ENCODE data around the gene PTPRCAP. TPM values are rescaled to one million over a fixed set of nuclear protein-coding genes. Genes with fewer than 3 reads are reported as not detected.

Gene PTPRCAP
- total and polyA plus RNA-seq, 2 donors from 2014 or later: 4.7 to 20.3 TPM

DNA sequence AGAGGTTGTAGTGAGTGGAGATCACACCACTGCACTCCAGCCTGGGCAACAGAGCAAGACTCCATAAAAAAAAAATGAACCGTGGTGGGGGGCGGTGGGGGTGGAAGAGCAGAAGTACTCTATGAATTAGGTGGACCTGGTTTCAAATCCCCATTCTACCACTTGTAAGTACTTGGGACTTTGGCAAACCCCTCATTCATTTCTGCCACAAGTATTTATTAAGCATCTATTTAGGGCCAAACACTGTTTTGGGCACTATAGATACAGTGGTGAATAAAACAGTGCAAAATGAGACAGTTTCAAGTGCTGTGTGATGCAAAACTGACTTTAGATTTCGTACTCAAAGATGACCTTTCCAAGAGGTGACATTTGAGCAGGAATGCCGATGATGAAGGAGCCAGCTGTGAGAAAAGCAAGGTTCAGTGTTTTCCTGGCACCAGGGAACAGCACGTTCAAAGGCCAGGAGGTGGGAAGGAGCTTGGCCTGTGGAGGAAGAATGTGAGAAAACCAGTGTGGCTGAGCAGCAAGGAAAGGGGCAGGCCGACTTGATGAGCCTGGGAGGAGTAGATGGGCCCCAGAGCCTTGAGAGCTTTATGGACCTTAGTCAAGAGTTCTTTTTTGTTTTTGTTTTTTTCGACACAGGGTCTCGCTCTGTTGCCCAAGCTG lies 33.0 kb upstream of the PTPRCAP start:
- Histone ChIP-seq H3K9ac (ENCODE audit: low read length in 3 of 3) (no peak overlapping the region), H3K27me3 (ENCODE audit: control insufficient read depth, insufficient read depth, low read length) (no peaks in the 10 kb centered on the region), H3K27ac (ENCODE audit: low read depth in 2 of 2, low read length in 2 of 2) (no peak overlapping the region), H3K9me3 (ENCODE audit: control insufficient read depth in 2 of 3, insufficient read depth in 1 of 3, low read length in 3 of 3) (no peaks in the 10 kb centered on the region), H3K4me3 (ENCODE audit: low read length in 3 of 3) (no peak overlapping the region), H3K4me1 (ENCODE audit: control insufficient read depth in 2 of 3, insufficient read depth in 2 of 3, low read depth in 1 of 3, low read length in 3 of 3) (peaks cover 0 to 14% (median 4%) of the 10 kb centered on the region in 3 donors), H3K36me3 (ENCODE audit: control insufficient read depth in 2 of 3, insufficient read depth in 3 of 3, low read length in 3 of 3) (no peaks in the 10 kb centered on the region)
- intact Hi-C loops (cut with DNase I): no loop called here
- FAIRE-seq (no peak), DNase-seq (no peak)
- TF ChIP-seq, protein P1, sequence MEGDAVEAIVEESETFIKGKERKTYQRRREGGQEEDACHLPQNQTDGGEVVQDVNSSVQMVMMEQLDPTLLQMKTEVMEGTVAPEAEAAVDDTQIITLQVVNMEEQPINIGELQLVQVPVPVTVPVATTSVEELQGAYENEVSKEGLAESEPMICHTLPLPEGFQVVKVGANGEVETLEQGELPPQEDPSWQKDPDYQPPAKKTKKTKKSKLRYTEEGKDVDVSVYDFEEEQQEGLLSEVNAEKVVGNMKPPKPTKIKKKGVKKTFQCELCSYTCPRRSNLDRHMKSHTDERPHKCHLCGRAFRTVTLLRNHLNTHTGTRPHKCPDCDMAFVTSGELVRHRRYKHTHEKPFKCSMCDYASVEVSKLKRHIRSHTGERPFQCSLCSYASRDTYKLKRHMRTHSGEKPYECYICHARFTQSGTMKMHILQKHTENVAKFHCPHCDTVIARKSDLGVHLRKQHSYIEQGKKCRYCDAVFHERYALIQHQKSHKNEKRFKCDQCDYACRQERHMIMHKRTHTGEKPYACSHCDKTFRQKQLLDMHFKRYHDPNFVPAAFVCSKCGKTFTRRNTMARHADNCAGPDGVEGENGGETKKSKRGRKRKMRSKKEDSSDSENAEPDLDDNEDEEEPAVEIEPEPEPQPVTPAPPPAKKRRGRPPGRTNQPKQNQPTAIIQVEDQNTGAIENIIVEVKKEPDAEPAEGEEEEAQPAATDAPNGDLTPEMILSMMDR (IDR thresholded peaks at IDR 0.05; ENCODE audit: borderline replicate concordance, extremely low read depth, insufficient read depth): no peak

DNA sequence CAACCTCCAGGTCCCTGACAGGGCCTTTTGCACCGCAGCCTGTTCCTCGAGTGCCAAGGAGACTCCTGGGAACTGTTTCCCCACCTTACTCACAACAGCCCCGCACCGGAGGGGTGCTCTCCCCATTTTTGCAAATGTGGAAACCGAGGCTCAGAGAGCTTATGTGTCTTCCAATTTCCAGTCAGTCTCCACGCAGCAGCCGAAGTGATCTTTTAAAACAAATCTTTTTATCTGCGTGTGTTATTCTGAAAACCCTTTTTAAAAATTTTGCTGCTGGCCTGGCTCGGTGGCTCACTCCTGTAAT lies 32.0 kb upstream of the PTPRCAP start:
- Histone ChIP-seq H3K27me3 (ENCODE audit: control insufficient read depth, insufficient read depth, low read length) (no peaks in the 10 kb centered on the region), H3K9me3 (ENCODE audit: control insufficient read depth in 2 of 3, insufficient read depth in 1 of 3, low read length in 3 of 3) (no peaks in the 10 kb centered on the region), H3K9ac (ENCODE audit: low read length in 3 of 3) (peak overlapping the region; percentile 59 to 85 (median 84)), H3K4me1 (ENCODE audit: control insufficient read depth in 2 of 3, insufficient read depth in 2 of 3, low read depth in 1 of 3, low read length in 3 of 3) (peaks cover 0 to 17% (median 4%) of the 10 kb centered on the region in 3 donors), H3K36me3 (ENCODE audit: control insufficient read depth in 2 of 3, insufficient read depth in 3 of 3, low read length in 3 of 3) (no peaks in the 10 kb centered on the region), H3K27ac (ENCODE audit: low read depth in 2 of 2, low read length in 2 of 2) (peak overlapping the region; percentile 84 to 88), H3K4me3 (ENCODE audit: low read length in 3 of 3) (peak overlapping the region; percentile 74 to 84 (median 75))
- FAIRE-seq: no peak
- intact Hi-C loops (cut with DNase I): no loop called here
- no peak for DNase-seq
- TF ChIP-seq, protein P1 (IDR thresholded peaks at IDR 0.05; ENCODE audit: borderline replicate concordance, extremely low read depth, insufficient read depth): no peak

DNA sequence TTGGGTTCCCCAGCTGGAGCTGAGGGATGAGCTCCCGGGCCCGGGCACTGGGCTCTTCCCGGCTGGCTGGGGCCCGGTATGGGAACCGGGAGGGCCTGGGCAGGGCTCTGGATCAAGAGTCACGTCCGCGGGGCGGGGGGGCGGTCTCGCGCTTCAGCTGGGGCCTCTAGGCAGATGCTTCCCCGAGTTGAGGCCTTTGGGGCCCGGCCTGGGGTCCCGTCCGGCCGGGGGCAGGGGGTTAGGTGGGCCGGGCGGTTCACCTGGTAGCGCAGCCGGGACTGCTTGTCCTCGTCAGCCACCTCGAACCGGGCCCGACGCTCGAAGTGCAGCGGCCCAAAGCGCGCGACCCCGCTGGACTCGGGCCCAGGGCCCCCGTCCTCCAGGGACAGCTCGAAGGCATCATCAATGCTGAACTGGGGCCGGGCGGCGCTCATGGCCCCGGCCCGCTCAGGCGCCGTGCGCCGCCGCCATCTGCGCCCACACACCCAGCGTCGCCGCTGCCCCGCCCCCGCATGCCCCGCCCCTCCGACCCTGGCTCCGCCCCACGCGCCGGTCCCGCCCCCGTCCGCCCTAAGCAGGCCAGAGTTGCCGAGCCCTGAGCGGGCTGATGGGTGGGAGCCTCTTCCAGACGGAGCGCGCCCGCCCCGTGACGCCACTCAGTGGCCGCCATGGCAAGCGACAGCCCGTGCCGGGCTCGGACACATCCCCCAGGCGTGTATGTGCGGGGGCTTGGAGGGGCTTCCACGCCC lies 31.5 kb upstream of the PTPRCAP start, which contains the start of gene TMEM134:
Gene TMEM134, minus strand, starts transcription at position 493 of the 749 bp plus-strand sequence. Its CDS starts 59 bp downstream, at position 434.
- H3K27ac ChIP-seq (ENCODE audit: low read depth in 2 of 2, low read length in 2 of 2): peak within 1 kb of the TSS; percentile 88
- H3K27me3 ChIP-seq (ENCODE audit: control insufficient read depth, insufficient read depth, low read length): no peaks in the 10 kb centered on the region
- intact Hi-C loops (cut with DNase I): no loop called here
- no peaks in the 10 kb centered on the region for H3K9me3 ChIP-seq (ENCODE audit: control insufficient read depth in 2 of 3, insufficient read depth in 1 of 3, low read length in 3 of 3)
- H3K9ac ChIP-seq (ENCODE audit: low read length in 3 of 3): peak within 1 kb of the TSS; percentile 59 to 96 (median 84)
- peak within 1 kb of the TSS; percentile 74 to 84 (median 75) for H3K4me3 ChIP-seq (ENCODE audit: low read length in 3 of 3)
- no peak for FAIRE-seq
- TF ChIP-seq, protein P1 (IDR thresholded peaks at IDR 0.05; ENCODE audit: borderline replicate concordance, extremely low read depth, insufficient read depth): peak; percentile 54
- no peaks in the 10 kb centered on the region for H3K36me3 ChIP-seq (ENCODE audit: control insufficient read depth in 2 of 3, insufficient read depth in 3 of 3, low read length in 3 of 3)
- H3K4me1 ChIP-seq (ENCODE audit: control insufficient read depth in 2 of 3, insufficient read depth in 2 of 3, low read depth in 1 of 3, low read length in 3 of 3): peaks cover 0 to 21% (median 8%) of the 10 kb centered on the region in 3 donors
- DNase-seq: peak; percentile 94 to 98 (median 97)

Measured in kidney (tissue), 14 donors.